Epidermal melanocyte (primary cell): Measurements from ENCODE around the gene NOL12.
"Not testable (repeated sequence)": the region's sequence is repeated elsewhere in the genome, so short reads cannot be mapped to it uniquely, and the experiment has no call there.

Experiments used
- DNase-seq: peaks from one replicate; pipeline ENCODE4 v3.0.0; 2011; ENCODE audit warnings: low spot score; ENCODE audit not compliant: insufficient read length

Gene NOL12

GRCh38 chr22:37711490-37711889, 25.3 kb downstream of the NOL12 start:
- peak; percentile 51 for DNase-seq

GRCh38 chr22:37713761-37714160, 27.6 kb downstream of the NOL12 start:
- DNase-seq: no peak

GRCh38 chr22:37714634-37715033, 28.5 kb downstream of the NOL12 start:
- DNase-seq: no peak

- no peak for DNase-seq
These were observed 29.6 kb downstream of the NOL12 start for GRCh38 chr22:37715760-37716159.

- no peak for DNase-seq
These were observed 30.6 kb downstream of the NOL12 start for GRCh38 chr22:37716708-37717107.

GRCh38 chr22:37717235-37717634, 31.1 kb downstream of the NOL12 start:
- DNase-seq: not testable (repeated sequence)

GRCh38 chr22:37717746-37718305, 31.7 kb downstream of the NOL12 start:
- DNase-seq: not testable (repeated sequence)

GRCh38 chr22:37725551-37726240, 39.6 kb downstream of the NOL12 start:
- no peak for DNase-seq

GRCh38 chr22:37726241-37726887, 40.2 kb downstream of the NOL12 start:
- no peak for DNase-seq

GRCh38 chr22:37728620-37729019, 42.5 kb downstream of the NOL12 start:
- DNase-seq: no peak

- DNase-seq: no peak
These were observed 45.8 kb downstream of the NOL12 start for GRCh38 chr22:37731804-37732471.

- DNase-seq: no peak
These were observed 46.8 kb downstream of the NOL12 start for GRCh38 chr22:37732699-37733607.

GRCh38 chr22:37733625-37734401, 47.7 kb downstream of the NOL12 start:
- no peak for DNase-seq

GRCh38 chr22:37734402-37734700, 48.2 kb downstream of the NOL12 start:
- DNase-seq: no peak

- DNase-seq: no peak
These were observed 48.9 kb downstream of the NOL12 start for GRCh38 chr22:37734964-37735451.

- no peak for DNase-seq
These were observed 52.9 kb downstream of the NOL12 start for GRCh38 chr22:37739035-37739434.

- DNase-seq: no peak
These were observed 53.5 kb downstream of the NOL12 start for GRCh38 chr22:37739611-37740049.

- DNase-seq: no peak
These were observed 54.5 kb downstream of the NOL12 start for GRCh38 chr22:37740455-37741311.

GRCh38 chr22:37741312-37741795, 55.2 kb downstream of the NOL12 start:
- DNase-seq: peak; percentile 95
